Urinary bladder (tissue), 4 donors: ENCODE results near the gene S100P. TPM values are rescaled to one million over a fixed set of nuclear protein-coding genes. Genes with fewer than 3 reads are reported as not detected.

Experiments used
- DNase-seq: peaks from one replicate; pipeline ENCODE4 v3.0.0-alpha.2; 2015; ENCODE audit errors: extremely low spot score
- H3K27ac ChIP-seq: one replicate; pipeline ENCODE4 v1.5.1; 2013; ENCODE audit warnings: low read depth, mild to moderate bottlenecking, moderate library complexity
- H3K36me3 ChIP-seq: one replicate; pipeline ENCODE4 v1.6.1; 2013; ENCODE audit warnings: mild to moderate bottlenecking, moderate library complexity; ENCODE audit not compliant: insufficient read depth
- H3K4me1 ChIP-seq: one replicate; pipeline ENCODE4 v1.6.1; 2013; ENCODE audit warnings: mild to moderate bottlenecking, moderate library complexity; ENCODE audit not compliant: insufficient read depth
- H3K4me3 ChIP-seq: one replicate; pipeline ENCODE4 v1.5.1; 2013; ENCODE audit warnings: low read depth, low read length
- WGBS: extraction: QIAGEN DNeasy Blood & Tissue Kit; methylation state at CpG from one replicate; pipeline ENCODE4 v1.1.7; 2013; 5-methylcytosine and 5-hydroxymethylcytosine counted together
- polyA plus RNA-seq: library from polyadenylated mRNA; stranded (reverse); fragments of 200-250 nt; gene quantifications from one replicate; pipeline ENCODE4 v1.2.3, GENCODE V29; 2013
- total RNA-seq: library from RNA; depleted of rRNA; stranded (reverse); fragments of >200 nt; gene quantifications from one replicate; pipeline ENCODE4 v1.2.3, GENCODE V29; 2014
- donor health status: healthy with polysubstance abuse.
- donor health status: healthy.

S100P gene
- total and polyA plus RNA-seq, 2 donors, result 88.9 to 203 TPM

DNA sequence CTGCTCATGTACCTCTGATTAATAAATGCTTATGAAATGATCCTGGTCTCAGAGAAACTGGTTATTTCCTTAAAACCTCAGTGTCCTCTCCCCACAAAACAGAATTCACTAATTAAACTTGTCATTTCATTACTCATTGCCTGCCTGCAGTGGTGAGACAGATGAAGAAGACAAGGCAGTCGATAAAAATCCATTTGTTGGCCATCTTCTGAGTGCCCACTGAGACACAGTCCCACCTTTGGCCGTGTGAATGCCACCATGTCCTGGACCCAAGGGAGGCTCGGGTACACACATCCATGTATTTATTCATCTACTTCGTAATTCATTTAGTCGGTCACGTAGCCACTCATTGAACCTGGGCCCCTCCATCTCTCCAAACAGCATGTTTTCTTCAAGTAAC is 3.5 kb downstream of the S100P start:
- WGBS, result 96% methylated on average over 6 of the region's 6 CpGs
- DNase-seq, result no peak
- Histone ChIP-seq H3K36me3 (no peaks in the 10 kb centered on the region), H3K27ac (no peak overlapping the region), H3K4me3 (no peak overlapping the region), H3K4me1 (no peaks in the 10 kb centered on the region)

DNA sequence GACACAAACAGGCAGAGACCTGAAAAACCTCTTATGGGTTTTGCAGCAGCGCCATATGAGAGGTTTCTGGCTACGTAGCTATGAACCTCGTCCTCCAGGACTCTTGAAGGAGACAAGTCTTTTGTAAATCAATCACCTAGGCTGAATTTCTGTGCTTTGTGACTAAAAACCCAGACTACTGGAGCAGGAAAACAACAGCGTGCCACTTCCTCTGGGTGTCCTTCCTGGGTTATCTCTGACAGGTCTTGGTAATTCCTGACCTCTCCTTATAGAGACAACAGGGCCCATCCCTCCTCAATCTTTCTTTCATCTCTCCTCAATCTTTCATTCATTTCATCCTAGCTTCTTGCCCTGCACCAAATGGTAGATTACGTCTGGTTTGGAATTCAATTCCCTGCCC is 5.7 kb downstream of the S100P start:
- no peak overlapping the region for H3K4me3 ChIP-seq
- H3K4me1 ChIP-seq, result no peaks in the 10 kb centered on the region
- 77% methylated on average over 5 of the region's 5 CpGs for WGBS
- H3K27ac ChIP-seq, result no peak overlapping the region
- no peaks in the 10 kb centered on the region for H3K36me3 ChIP-seq
- DNase-seq, result no peak

DNA sequence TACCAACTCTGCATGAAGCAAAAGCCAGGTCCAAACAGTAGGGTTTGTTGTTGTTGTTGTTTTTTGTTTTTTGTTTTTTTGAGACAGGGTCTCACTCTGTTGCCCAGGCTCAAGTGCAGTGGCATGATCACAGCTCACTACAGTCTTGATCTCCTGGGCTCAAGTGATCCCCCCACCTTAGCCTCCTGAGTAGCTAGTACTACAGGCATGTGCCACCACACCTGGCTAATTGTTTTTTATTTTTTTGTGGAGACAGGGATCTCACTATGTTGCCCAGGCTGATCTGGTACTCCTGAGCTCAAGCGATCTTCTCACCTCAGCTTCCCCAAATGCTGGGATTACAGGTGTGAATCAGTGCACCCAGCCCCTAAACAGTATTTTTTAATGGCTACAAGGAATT is 6.2 kb downstream of the S100P start:
- Histone ChIP-seq H3K36me3 (no peaks in the 10 kb centered on the region), H3K27ac (no peak overlapping the region), H3K4me1 (no peaks in the 10 kb centered on the region), H3K4me3 (no peak overlapping the region)
- no peak for DNase-seq
- WGBS, result 91% methylated on average over 1 of the region's 1 CpG

DNA sequence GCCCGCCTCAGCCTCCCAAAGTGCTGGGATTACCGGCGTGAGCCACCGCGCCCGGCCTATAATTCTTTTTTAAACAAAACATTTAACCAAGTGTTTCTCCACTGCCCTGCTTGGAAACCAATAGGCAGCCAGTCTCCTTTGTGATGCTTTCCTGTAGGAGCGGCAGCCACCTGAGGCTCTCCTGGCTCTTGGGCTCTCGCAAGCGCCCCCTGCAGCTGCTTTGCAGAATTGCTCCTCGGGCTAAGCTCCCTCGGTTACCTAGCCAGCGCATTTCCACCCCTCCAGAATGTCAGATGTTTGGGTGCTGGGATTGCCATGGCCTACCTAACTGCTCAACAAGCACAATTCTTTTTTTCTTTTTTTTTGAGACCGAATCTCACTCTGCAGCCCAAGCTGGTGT is 7.7 kb downstream of the S100P start:
- Histone ChIP-seq H3K27ac (no peak overlapping the region), H3K4me3 (no peak overlapping the region), H3K4me1 (no peaks in the 10 kb centered on the region), H3K36me3 (no peaks in the 10 kb centered on the region)
- 81% methylated on average over 13 of the region's 13 CpGs for WGBS
- no peak for DNase-seq

DNA sequence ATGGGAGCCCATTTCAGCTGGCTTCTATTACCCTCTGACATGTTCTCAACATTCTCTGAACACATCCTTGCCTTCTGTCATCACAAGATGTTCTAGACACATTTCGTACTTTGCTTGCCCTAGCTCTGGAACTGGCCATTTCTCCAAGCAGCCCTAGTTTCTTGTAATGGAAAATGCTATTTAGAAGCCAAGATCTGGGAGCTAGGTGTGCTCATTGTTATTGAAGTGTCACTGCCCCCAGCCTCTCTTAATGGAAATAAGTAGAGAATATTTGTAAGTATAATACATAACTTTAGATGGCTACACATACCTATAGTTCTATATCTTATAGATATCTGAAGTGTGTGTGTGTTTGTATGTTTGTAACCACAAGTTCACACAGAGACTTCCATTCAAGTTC is 9.1 kb downstream of the S100P start:
- no peak overlapping the region for H3K27ac ChIP-seq
- H3K36me3 ChIP-seq, result no peaks in the 10 kb centered on the region
- no peak for DNase-seq
- no peak overlapping the region for H3K4me3 ChIP-seq
- no peaks in the 10 kb centered on the region for H3K4me1 ChIP-seq
- 0% methylated on average over 1 of the region's 1 CpG for WGBS

DNA sequence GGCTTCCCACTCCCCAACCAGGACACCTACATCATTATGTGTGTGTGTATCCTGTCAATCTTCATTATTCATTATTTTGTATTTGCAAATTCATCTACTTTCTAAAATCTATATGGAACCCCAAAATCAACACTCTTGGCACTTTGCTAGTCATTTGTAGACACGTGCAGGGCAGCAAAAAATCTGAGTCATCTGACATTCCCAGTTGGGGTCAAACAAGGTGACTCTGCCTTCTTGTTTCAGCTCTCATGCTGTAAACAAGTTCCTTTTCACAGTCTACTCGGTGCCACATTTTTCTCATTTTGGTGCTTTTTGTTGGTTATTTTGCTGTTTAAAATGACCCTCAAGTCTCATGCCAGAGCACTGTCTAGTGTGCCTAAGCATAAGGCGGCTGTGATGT is 10.1 kb downstream of the S100P start:
- DNase-seq, result no peak
- Histone ChIP-seq H3K4me1 (no peaks in the 10 kb centered on the region), H3K27ac (no peak overlapping the region), H3K36me3 (no peaks in the 10 kb centered on the region), H3K4me3 (no peak overlapping the region)
- 65% methylated on average over 3 of the region's 3 CpGs for WGBS

DNA sequence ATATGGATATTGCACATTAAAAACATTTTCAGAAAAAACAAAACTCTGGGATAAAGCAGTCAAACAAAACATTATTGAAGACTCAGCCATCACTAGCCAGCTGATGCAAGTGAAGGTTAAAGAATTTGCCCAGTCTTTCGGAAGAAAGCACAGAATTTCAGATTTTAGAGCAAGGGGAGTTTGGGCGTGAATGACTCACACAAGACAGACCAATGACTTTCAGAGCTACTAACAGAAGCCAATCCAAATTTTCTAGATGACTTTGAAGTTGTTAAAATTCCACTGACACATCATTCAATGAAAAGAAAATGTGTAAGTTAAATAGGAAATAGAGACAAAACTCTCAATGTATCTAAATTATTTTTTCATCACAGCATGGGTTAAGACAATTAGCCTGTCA is 12.0 kb downstream of the S100P start:
- peaks cover 2% of the 10 kb centered on the region for H3K4me1 ChIP-seq
- no peaks in the 10 kb centered on the region for H3K36me3 ChIP-seq
- H3K27ac ChIP-seq, result no peak overlapping the region
- WGBS, result 94% methylated on average over 2 of the region's 2 CpGs
- DNase-seq, result no peak
- H3K4me3 ChIP-seq, result no peak overlapping the region

DNA sequence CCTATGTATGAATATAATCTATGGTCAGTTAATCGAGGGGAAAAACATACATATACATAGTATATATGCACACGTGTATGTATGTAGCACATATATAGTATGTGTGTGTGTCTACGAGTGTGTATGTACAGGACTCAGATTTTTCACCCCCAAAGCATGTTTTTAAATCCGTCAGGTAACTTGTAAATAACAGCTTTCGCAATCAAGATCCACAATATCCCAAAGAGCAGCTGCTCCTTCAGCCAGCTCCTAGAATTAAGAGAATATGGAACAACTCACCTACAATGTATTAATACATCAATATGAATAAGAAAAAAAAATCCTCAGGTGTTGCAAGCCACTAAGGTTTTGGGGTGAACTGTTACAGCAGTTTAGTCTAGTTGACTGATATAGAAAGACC is 12.5 kb downstream of the S100P start:
- no peaks in the 10 kb centered on the region for H3K36me3 ChIP-seq
- peaks cover 2% of the 10 kb centered on the region for H3K4me1 ChIP-seq
- WGBS, result 89% methylated on average over 5 of the region's 5 CpGs
- DNase-seq, result no peak
- H3K27ac ChIP-seq, result no peak overlapping the region
- H3K4me3 ChIP-seq, result no peak overlapping the region

DNA sequence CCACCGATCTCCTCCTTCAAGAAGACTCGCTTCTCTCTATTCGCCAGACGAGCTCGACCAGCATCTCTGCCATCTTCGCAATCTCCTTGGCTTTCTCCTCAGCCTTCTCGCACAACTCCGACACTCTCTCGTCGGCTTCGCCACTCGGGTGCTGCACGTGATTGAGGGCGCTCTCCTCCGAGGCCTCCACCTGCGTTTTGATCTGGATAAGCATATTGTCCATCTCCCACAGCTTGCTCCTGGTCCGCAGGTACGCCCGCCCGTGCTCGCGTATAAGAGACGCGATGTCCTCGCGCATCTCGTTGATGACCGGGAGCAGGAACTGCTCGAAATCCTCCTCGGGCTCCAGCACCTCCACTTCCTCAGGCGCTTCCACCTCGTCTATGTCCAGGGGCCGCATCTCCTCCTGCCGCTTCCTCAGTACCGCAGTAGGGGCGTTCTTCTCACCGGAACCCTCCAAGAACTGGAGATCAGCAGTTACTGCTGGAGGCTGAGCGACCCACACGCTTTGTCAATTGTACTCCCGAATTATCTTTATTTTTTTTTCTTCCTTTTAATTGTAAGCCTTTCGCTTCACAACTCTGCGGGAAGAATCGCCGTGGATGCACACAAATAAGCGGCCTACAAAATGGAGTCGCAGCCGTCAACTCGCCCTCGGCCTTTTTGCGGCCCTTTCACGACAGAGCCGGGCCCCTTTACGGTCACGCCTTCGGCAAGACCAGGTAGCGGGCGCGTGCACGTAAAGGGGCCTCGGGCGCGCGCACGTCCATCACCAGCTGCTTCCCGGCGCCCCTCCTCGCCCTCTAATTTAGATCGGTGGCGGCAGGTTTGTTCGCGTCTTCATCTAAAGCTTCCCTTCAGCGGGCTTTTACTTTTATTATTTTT is 15.8 kb downstream of the S100P start, which contains the start of gene MRFAP1L1:
TSS of gene MRFAP1L1 (minus strand) at position 636 of the 885 bp plus-strand sequence. CDS start at position 400, 236 bp downstream.
- DNase-seq, result peak; percentile 91
- Histone ChIP-seq H3K4me3 (peak within 1 kb of the TSS; percentile 69), H3K27ac (peak within 1 kb of the TSS; percentile 88), H3K36me3 (no peaks in the 10 kb centered on the region), H3K4me1 (peaks cover 2% of the 10 kb centered on the region)
- under 1% methylated on average over 72 of the region's 72 CpGs for WGBS

DNA sequence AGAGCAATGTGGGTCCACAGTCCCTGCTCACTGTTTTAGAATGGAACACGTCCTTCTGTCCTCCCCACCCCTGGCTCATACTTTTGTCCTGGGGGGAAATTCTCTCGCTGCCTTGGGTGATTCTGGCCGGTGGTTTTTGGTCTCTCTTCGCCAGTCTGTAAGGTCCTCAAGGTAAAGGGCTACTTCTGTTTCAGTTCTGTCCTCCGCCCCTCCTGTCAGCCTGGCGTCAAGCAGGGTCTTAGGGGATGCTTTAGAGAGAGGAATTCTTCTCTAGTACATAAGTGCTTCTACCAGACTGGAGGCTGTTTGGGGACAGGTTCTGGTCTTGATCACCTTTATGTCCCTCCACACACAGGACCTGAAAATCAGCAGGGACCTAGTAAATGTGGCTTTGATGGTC is 16.6 kb downstream of the S100P start:
- Histone ChIP-seq H3K4me1 (peaks cover 2% of the 10 kb centered on the region), H3K4me3 (peak overlapping the region; percentile 69), H3K36me3 (no peaks in the 10 kb centered on the region), H3K27ac (no peak overlapping the region)
- 9% methylated on average over 6 of the region's 6 CpGs for WGBS
- no peak for DNase-seq

DNA sequence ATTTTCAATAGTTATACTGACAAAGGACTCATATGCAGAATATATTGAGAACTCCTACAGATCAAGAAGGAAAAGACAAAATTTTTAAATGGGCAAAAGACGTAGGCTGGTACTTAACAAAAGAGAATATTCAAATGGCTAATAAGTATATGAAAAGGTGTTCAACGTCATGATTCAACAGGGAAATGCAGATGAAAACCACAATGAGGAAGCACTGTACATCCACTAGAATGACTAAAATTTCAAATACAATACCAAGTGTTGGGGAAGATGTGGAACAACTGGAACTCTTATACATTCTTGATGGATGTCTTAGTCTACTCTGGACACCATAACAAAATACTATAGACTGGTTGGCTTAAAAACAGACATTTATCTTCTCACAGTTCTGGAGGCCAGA is 17.3 kb downstream of the S100P start:
- H3K27ac ChIP-seq, result no peak overlapping the region
- DNase-seq, result no peak
- no peaks in the 10 kb centered on the region for H3K36me3 ChIP-seq
- WGBS, result 81% methylated on average over 2 of the region's 2 CpGs
- H3K4me1 ChIP-seq, result peaks cover 2% of the 10 kb centered on the region
- no peak overlapping the region for H3K4me3 ChIP-seq

DNA sequence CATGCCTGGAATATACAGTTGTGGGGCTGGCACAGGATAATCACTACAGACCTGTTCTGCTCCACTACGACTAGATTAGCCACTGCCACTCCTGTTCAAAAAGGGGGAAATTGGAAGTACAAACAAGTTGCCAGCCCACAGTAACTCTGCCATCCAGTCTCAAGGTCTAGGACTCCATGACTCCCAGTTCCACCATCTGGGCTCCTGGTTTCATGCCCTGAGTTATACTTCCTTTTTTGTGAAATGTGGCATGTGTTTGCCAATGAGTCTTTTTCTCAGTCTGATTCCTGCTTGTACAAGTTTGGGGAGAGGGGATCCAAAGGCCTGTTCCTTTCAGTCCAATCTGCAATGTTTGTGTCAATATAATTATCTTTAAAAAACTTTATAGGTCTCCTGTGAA is 21.3 kb downstream of the S100P start:
- peaks cover 2% of the 10 kb centered on the region for H3K4me1 ChIP-seq
- no peak overlapping the region for H3K27ac ChIP-seq
- H3K36me3 ChIP-seq, result no peaks in the 10 kb centered on the region
- DNase-seq, result no peak
- WGBS, result 79% methylated on average over 1 of the region's 1 CpG
- H3K4me3 ChIP-seq, result no peak overlapping the region

DNA sequence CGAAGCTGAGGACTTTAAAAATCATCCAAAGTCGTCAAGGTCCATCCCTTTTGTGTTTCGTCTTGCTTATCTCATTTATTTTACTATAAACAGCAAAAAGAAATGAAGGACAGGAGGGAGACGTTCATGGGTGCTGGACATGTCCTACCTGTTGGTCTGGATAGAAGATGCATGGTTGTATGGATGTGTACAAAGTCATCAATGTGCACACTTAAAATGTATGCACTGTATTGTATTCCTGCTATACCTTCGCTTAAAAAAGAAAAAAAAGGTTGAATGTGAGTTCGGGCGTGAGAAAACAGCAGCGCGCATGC is 22.0 kb downstream of the S100P start:
- Histone ChIP-seq H3K27ac (no peak overlapping the region), H3K36me3 (no peaks in the 10 kb centered on the region), H3K4me1 (no peaks in the 10 kb centered on the region), H3K4me3 (peak overlapping the region; percentile 73)
- WGBS, result 6% methylated on average over 9 of the region's 9 CpGs
- no peak for DNase-seq

DNA sequence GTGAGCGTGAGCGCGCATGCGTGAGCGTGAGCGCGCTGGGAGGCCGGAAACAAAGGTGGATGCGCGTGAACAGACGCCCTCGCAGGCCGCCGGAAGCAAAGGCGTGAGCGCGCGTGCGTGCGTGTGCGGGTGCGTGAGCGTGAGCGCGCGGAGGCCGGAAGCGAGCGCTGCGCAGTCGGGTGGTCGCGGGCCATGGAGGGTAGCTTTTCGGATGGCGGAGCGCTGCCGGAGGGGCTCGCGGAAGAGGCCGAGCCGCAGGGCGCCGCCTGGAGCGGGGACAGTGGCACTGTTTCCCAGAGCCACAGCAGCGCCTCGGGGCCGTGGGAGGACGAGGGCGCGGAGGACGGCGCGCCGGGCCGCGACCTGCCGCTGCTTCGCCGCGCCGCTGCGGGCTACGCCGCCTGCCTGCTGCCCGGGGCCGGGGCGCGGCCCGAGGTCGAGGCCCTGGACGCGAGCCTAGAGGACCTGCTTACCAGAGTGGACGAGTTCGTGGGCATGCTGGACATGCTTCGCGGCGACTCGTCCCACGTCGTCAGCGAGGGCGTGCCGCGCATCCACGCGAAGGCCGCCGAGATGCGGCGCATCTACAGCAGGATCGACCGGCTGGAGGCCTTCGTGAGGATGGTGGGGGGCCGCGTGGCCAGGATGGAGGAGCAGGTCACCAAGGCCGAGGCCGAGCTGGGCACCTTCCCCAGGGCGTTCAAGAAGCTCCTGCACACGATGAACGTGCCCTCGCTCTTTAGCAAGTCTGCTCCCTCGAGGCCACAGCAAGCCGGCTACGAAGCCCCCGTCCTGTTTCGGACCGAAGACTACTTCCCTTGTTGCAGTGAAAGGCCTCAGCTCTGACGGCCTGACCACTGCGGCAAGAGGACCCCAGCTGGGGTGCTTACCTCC is 22.6 kb downstream of the S100P start, which contains the start of gene BLOC1S4:
TSS of gene BLOC1S4 (plus strand) at position 157 of the 894 bp plus-strand sequence. CDS start at position 193, 36 bp downstream.
- no peaks in the 10 kb centered on the region for H3K4me1 ChIP-seq
- no peaks in the 10 kb centered on the region for H3K36me3 ChIP-seq
- peak within 1 kb of the TSS; percentile 97 for H3K27ac ChIP-seq
- peak; percentile 64 for DNase-seq
- under 1% methylated on average over 109 of the region's 109 CpGs for WGBS
- peak within 1 kb of the TSS; percentile 73 for H3K4me3 ChIP-seq
